KOPT-K1 (cell line): Measurements from ENCODE around the gene DEPP1.

Experiments
- H3K27ac ChIP-seq: fragments of 200-600 bp; sonication (generic); 2 replicates; pipeline ENCODE4 v1.5.1; 2016; ENCODE audit warnings: antibody characterized with exemption, mild to moderate bottlenecking, low read depth, low read length; ENCODE audit not compliant: poor library complexity, severe bottlenecking
- H3K36me3 ChIP-seq: fragments of 200-600 bp; sonication (generic); 2 replicates; pipeline ENCODE4 v1.5.1; 2017; ENCODE audit warnings: antibody characterized with exemption, mild to moderate bottlenecking, low read length, moderate library complexity; ENCODE audit not compliant: insufficient read depth
- H3K9me3 ChIP-seq: fragments of 200-600 bp; sonication (generic); 2 replicates; pipeline ENCODE4 v1.5.1; 2017; ENCODE audit warnings: antibody characterized with exemption, low read length, mild to moderate bottlenecking; ENCODE audit not compliant: insufficient read depth, poor library complexity, severe bottlenecking

DEPP1 gene

DNA sequence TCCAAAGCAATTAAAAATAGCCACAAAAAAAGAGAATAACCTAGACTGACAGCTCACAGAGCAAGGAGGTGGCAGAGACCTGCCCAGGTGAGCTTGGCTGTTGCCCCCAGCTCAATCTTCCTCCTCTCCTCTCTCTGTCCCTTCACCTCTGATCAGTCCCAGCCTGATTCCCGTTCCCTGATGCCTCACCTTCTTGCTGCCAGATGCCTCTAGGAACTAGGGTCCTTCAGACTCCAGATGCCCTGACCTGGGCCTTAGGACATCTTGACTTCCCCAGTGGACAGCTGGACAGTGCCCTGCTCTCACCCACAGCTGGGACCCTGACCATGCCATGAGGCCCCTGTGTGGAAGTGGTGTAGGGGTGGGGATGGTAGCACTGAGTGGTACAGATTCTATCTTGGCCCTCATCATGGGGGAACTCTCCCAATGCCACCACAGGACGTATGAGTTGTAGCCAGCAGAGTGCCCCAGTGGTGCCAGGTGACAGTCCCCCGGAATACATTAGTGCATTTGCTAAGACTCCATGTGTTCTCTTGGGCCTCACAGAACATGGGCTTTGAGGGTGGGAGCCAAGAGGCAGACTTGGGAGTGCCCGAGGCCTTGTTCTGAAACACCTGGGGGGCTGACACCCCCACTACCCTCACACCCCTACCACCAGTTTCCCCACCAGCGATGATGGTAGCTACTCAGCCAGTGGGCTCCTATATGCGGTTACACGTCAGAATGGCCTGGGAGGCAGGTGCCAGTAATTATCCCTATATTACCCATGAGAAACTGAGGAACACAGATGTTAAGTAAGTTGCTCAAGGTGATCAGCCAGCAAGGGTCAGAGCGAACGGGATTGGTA, 2.0 kb downstream of the DEPP1 start:
- no peaks in the 10 kb centered on the region for H3K36me3 ChIP-seq
- no peaks in the 10 kb centered on the region for H3K9me3 ChIP-seq
- no peak overlapping the region for H3K27ac ChIP-seq

- no peaks in the 10 kb centered on the region for H3K36me3 ChIP-seq
- H3K27ac ChIP-seq = no peak overlapping the region
- no peaks in the 10 kb centered on the region for H3K9me3 ChIP-seq
These were observed 2.9 kb downstream of the DEPP1 start for GRCh38 chr10:44975431-44976331.

DNA sequence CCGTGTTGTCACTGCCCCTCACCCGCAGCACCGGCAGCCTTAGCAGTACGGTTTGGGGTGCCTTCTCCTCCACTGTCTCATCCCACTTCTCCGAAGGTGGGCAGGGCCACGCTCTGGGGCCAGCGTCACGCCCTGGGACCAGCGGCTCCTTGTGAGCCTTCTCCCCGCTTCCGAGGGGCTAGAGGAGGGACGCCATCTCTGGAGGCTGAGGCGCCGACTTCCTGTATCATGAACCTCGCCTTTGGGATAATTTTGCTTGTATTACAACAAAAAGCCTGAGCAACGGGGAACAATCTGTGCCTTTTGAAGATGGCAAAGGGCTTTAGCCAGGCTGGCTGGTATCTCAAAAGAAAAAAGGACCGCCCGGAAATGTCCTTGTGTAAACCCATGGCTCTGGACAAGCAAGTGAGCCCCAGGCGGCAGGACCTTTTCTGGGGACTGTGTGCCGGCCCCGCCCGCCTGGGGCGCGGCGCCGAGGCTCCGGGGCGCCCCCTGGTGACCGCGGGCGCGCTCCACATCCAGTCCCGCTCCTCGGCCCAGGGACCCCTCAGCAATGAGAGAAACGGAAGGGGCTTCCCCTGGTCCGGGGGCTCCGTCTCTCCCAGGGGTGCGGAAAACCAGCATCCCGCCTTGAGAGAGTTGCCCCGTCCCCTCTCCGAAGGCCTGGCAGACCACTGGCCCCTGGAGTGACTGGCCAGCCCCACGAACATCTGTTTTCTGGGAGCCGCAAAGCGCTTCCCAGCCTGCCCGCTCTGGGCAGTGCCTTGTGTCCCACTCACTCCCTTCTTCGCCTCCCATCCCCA, 3.8 kb downstream of the DEPP1 start:
- H3K27ac ChIP-seq = peak overlapping the region; percentile 81

GRCh38 chr10:44974082-44974627, 4.5 kb downstream of the DEPP1 start:
- Histone ChIP-seq H3K9me3 (no peaks in the 10 kb centered on the region), H3K27ac (peak overlapping the region; percentile 81), H3K36me3 (no peaks in the 10 kb centered on the region)

More for the DNA sequence above, 3.8 kb downstream of the DEPP1 start:
- Histone ChIP-seq H3K36me3 (no peaks in the 10 kb centered on the region), H3K9me3 (no peaks in the 10 kb centered on the region)

DNA sequence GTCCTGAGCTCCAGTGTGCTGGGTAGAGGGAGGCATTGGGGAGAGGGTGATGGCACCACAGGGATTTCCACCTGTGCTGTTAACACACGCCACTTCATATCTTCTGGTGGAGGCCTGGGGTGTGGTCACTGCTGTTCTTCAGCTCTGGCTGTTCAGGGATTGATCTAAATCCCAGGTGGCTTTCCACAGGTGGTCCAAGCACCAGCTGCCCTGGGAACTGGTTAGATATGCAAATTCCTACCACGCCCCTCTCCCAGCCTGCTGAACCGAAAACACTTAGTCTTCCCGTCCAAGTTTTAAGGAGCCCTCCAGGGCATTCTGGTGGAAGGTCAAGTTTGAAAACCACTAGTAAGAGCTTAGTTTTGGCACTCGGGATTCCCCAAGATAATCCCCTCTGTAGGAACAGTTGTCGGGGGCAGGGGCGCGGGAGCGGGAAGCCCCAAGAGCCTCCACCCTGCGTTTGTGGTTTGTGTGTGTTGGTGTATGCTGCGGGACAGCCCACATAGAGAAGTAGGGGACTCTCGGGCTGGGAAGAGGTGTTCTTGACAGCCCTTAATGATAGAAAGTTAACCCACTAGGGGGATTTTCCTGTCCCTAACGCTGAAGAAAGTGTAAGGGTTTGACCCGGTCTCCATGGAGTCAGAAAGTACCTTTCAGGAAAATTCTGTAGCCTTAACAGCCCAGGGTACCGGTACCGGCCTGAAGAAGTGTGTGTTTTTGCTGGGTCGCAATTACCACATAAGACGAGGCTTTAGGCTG, 5.1 kb downstream of the DEPP1 start:
- peak overlapping the region; percentile 81 for H3K27ac ChIP-seq
- no peaks in the 10 kb centered on the region for H3K36me3 ChIP-seq
- no peaks in the 10 kb centered on the region for H3K9me3 ChIP-seq

DNA sequence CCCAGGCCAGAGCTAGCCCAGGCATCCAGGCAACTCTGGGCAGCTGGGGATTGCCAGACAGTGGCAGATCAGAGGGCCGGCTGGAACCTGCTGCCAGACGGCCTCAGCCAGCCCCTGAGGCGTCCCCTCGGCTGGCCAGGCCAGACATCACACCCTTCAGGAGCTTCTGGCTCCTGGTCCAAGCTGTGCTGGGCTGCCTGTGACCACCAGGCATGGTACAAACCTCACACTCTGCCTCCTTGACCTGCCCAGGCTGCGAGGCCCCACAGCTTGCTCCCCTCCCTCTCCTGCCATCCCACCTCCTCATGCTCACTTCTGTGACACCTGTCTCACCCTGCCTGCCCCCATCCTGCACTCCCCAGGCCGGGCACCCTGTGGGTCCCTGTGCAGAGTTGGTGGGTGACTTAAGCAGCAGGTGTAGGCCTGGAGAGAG, 5.7 kb downstream of the DEPP1 start:
- no peaks in the 10 kb centered on the region for H3K36me3 ChIP-seq
- peak overlapping the region; percentile 81 for H3K27ac ChIP-seq
- H3K9me3 ChIP-seq = no peaks in the 10 kb centered on the region

DNA sequence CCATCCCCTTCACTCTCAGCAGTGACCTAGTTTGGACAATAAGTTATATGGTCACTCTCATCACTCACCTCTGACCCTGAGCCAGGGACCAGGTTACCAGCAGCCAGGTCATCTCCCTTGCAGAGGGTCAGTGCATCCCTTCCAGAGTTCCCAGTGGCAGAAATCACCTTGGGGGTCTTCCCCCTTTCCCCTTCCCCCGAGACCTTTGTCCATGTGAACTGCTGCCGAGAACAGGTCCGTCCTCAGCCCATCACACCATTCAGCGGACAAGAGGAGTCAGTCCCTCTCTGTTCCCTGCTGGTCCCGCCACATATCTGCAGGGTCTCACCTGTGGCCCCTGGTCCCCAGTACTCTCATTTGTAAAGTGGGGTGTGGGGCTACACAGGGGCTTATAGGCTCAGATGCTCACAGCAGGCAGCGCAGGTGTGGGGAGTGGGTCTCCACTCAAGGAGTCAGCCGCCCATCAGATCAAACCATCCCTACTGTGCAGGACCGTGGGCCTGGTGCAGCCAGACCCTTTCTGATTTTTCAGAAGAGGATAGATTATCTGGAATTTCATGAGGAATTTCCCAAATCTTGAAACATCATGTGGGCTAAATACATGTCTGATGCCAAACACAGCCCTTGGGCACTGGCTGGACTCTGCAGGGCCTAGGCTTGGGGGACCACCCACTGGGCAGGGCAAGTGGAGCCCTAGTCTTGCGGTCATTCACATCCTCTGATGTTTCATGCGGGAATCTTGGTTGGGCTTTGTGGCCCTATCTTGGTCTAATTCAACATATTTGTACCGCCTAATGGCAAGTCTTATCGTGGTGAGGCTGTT, 6.5 kb downstream of the DEPP1 start:
- no peaks in the 10 kb centered on the region for H3K9me3 ChIP-seq
- H3K36me3 ChIP-seq = no peaks in the 10 kb centered on the region
- H3K27ac ChIP-seq = no peak overlapping the region

- H3K9me3 ChIP-seq = no peaks in the 10 kb centered on the region
- no peak overlapping the region for H3K27ac ChIP-seq
- no peaks in the 10 kb centered on the region for H3K36me3 ChIP-seq
These were observed 7.2 kb downstream of the DEPP1 start for GRCh38 chr10:44971434-44971833.

- Histone ChIP-seq H3K36me3 (no peaks in the 10 kb centered on the region), H3K27ac (no peak overlapping the region), H3K9me3 (no peaks in the 10 kb centered on the region)
These were observed 7.7 kb downstream of the DEPP1 start for GRCh38 chr10:44970812-44971395.

GRCh38 chr10:44969854-44970253, 8.8 kb downstream of the DEPP1 start:
- Histone ChIP-seq H3K9me3 (no peaks in the 10 kb centered on the region), H3K36me3 (no peaks in the 10 kb centered on the region), H3K27ac (no peak overlapping the region)

DNA sequence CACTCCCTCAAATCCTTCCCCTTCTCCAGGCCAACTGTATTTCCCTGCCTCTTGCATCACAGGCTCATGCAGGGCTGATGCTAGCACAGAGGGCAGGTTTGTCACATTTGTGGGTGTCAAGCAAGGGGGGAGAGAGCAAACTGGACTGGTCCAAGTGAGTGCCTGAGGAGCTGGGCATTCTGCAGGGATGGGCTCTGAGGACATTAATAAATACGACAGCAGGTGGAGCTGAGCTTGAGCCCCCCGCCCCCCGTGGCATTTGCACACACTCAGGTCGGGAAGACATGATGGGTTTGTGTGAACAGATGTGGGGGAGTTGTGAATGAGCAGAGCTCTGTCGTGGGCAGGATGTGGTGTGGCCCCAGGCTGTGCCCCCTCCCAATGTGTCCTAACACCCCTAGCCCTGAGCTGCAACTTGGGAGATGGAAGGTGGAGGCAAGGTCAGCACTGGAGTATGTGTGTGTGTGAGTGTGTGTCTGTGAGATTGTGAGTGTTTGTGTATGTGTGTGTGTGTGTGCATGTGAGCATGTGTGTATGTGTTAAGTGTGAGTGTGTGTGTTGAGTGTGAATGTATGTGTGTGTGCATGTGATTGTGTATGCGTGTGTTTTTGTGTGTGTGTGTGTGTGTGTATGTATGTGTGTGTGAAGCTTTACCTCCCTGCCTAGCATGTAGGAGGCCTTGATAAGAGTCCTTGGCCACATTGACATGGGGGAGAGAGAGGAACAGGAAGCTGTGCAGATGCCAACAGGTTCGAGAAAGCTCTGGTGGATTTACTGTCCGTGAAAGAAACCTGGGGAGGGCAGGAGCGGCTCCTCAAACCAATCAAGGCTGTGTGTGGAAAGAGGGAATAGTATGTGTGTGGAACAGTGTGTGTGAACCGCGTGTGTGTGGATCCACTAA, 9.9 kb downstream of the DEPP1 start:
- no peaks in the 10 kb centered on the region for H3K9me3 ChIP-seq
- peak overlapping the region; percentile 73 for H3K27ac ChIP-seq
- no peaks in the 10 kb centered on the region for H3K36me3 ChIP-seq

GRCh38 chr10:44968091-44968490, 10.5 kb downstream of the DEPP1 start:
- H3K27ac ChIP-seq = peak overlapping the region; percentile 73
- H3K9me3 ChIP-seq = no peaks in the 10 kb centered on the region
- no peaks in the 10 kb centered on the region for H3K36me3 ChIP-seq
